K562 (cell line): Measurements from ENCODE around the gene CDKN1C. TPM values are rescaled to one million over a fixed set of nuclear protein-coding genes. Genes with fewer than 3 reads are reported as not detected.

ENCODE experiments used
- ATF4 ChIP-seq: fragments of 450-650 bp; formaldehyde crosslinking; IDR thresholded peaks from 2 replicates; pipeline ENCODE4 v1.4.0; 2022; ENCODE audit warnings: mild to moderate bottlenecking, moderate library complexity
- GTF3C2 ChIP-seq: IDR thresholded peaks from 3 replicates; pipeline ENCODE4 v1.6.1; 2011; ENCODE audit warnings: borderline replicate concordance, mild to moderate bottlenecking, moderate library complexity; ENCODE audit not compliant: insufficient read length; ENCODE audit errors: extremely low read depth
- MAFG ChIP-seq: fragments of 450-650 bp; conservative IDR thresholded peaks from 2 replicates; pipeline ENCODE4 v1.6.1; 2016; ENCODE audit warnings: missing genetic modification characterization, missing compliant biosample characterization
- MCM2 ChIP-seq: fragments of 450-650 bp; IDR thresholded peaks from 2 replicates; pipeline ENCODE4 v1.6.1; 2017; ENCODE audit warnings: low read depth, mild to moderate bottlenecking
- MTA1 ChIP-seq: fragments of 450-650 bp; IDR thresholded peaks from 2 replicates; pipeline ENCODE4 v1.6.1; 2017; ENCODE audit warnings: borderline replicate concordance
- NFATC3 ChIP-seq: fragments of 450-650 bp; IDR thresholded peaks from 2 replicates; pipeline ENCODE4 v1.6.1; 2017; ENCODE audit warnings: mild to moderate bottlenecking
- PHF8 ChIP-seq: fragments of 200-600 bp; sonication (generic); IDR thresholded peaks from 2 replicates; pipeline ENCODE4 v1.6.1; 2012; ENCODE audit warnings: mixed run types, mild to moderate bottlenecking, inconsistent platforms, low read length, moderate library complexity, borderline replicate concordance
- PPARD ChIP-seq: fragments of 250-450 bp; sonication (Bioruptor Pico); IDR thresholded peaks from 2 replicates; pipeline ENCODE4 v1.8.0; 2022; ENCODE audit warnings: inconsistent platforms, mild to moderate bottlenecking, moderate library complexity
- RBBP5 ChIP-seq: fragments of 200-600 bp; sonication (generic); IDR thresholded peaks from 2 replicates; pipeline ENCODE4 v1.6.1; 2012; ENCODE audit warnings: borderline replicate concordance, mild to moderate bottlenecking, low read length, control low read depth, inconsistent platforms; ENCODE audit not compliant: insufficient read depth, poor library complexity, severe bottlenecking
- RBM15 ChIP-seq: fragments of 200-400 bp; formaldehyde crosslinking; IDR thresholded peaks from 2 replicates; pipeline ENCODE4 v1.6.1; 2018; ENCODE audit warnings: mild to moderate bottlenecking, low read length, moderate library complexity; ENCODE audit not compliant: insufficient read depth
- SMAD1 ChIP-seq: fragments of 150-350 bp; IDR thresholded peaks from 2 replicates; pipeline ENCODE4 v1.6.1; 2014; ENCODE audit warnings: low read length, low read depth; ENCODE audit not compliant: partially characterized antibody
- SPI1 ChIP-seq: IDR thresholded peaks from 2 replicates; pipeline ENCODE4 v1.6.1; 2011; ENCODE audit warnings: low read depth, low read length, control low read depth, borderline replicate concordance
- STAT5B ChIP-seq: fragments of 250-450 bp; sonication (Bioruptor Pico); IDR thresholded peaks from 2 replicates; pipeline ENCODE4 v1.8.0; 2021; ENCODE audit warnings: mild to moderate bottlenecking, inconsistent platforms
- ZKSCAN1 ChIP-seq: fragments of 150-350 bp; IDR thresholded peaks from 2 replicates; pipeline ENCODE4 v1.6.1; 2016; ENCODE audit warnings: low read depth, low read length
- ZNF280B ChIP-seq: fragments of 250-450 bp; sonication (Bioruptor Pico); IDR thresholded peaks from 2 replicates; pipeline ENCODE4 v1.5.1; 2021; ENCODE audit warnings: mild to moderate bottlenecking
- ZNF384 ChIP-seq: IDR thresholded peaks from 2 replicates; pipeline ENCODE4 v1.6.1; 2012; ENCODE audit warnings: low read depth, low read length, improper control_type of control experiment
- ZNF717 ChIP-seq: fragments of 250-450 bp; sonication (Bioruptor Pico); IDR thresholded peaks from 2 replicates; pipeline ENCODE4 v1.5.0; 2021
- ZNF780A ChIP-seq: fragments of 250-450 bp; sonication (Bioruptor Pico); IDR thresholded peaks from 2 replicates; pipeline ENCODE4 v1.5.0; 2021; ENCODE audit warnings: mild to moderate bottlenecking
- polyA plus RNA-seq, 8 experiments: library from polyadenylated mRNA; depleted of rRNA in 4 of 8; stranded (reverse) in 5 of 8; unstranded in 3 of 8; fragments of >200 nt; fragmentation: Nextera tagmentation in 2 of 8; fragmentation: Illumina TruSeq in 1 of 8; extraction: Ambion mirVana in 2 of 8; extraction: Trizol in 1 of 8; gene quantifications; 2 replicates each; pipeline versions ENCODE4 v1.2.1 to v1.2.3, GENCODE V29; 2011 to 2014; ENCODE audit warnings: inconsistent platforms in 1 of 8, missing spikeins in 1 of 8
- total RNA-seq, 7 experiments: library from RNA; depleted of rRNA in 6 of 7; stranded (reverse); fragments of >200 nt in 6 of 7; fragmentation: Illumina TruSeq in 2 of 7; extraction: Trizol in 2 of 7; gene quantifications; 2 replicates each; pipeline versions ENCODE4 v1.2.1 to v1.2.3, GENCODE V29; 2011 to 2021; ENCODE audit warnings: low replicate concordance in 1 of 7
- TF ChIP-seq, protein P1 (sequence below): fragments of 250-450 bp; sonication (Bioruptor Pico); IDR thresholded peaks from 2 replicates; pipeline ENCODE4 v1.5.0; 2020; ENCODE audit warnings: mild to moderate bottlenecking
- TF ChIP-seq, protein P2 (sequence below): IDR thresholded peaks from 2 replicates; pipeline ENCODE4 v1.6.1; 2016; ENCODE audit warnings: missing genetic modification characterization, missing compliant biosample characterization

The CDKN1C gene
- total and polyA plus RNA-seq, 9 of the 15 experiments (the other 6 are each of a cell fraction or from before 2014, with no cell fraction given) = 2.8 to 21.1 (median 9.3) TPM

- TF ChIP-seq STAT5B (CRISPR knock-in tag) = no peak
- peak; percentile 93 for TF ChIP-seq ZKSCAN1
- TF ChIP-seq, protein P1, sequence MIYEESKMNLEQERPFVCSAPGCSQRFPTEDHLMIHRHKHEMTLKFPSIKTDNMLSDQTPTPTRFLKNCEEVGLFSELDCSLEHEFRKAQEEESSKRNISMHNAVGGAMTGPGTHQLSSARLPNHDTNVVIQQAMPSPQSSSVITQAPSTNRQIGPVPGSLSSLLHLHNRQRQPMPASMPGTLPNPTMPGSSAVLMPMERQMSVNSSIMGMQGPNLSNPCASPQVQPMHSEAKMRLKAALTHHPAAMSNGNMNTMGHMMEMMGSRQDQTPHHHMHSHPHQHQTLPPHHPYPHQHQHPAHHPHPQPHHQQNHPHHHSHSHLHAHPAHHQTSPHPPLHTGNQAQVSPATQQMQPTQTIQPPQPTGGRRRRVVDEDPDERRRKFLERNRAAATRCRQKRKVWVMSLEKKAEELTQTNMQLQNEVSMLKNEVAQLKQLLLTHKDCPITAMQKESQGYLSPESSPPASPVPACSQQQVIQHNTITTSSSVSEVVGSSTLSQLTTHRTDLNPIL (CRISPR knock-in tag) = 0 out of 2 replicates have a peak, but pooled peaks have one; percentile 41
- no peak for TF ChIP-seq GTF3C2
- TF ChIP-seq RBM15 = no peak
- no peak for TF ChIP-seq SPI1
- no peak for TF ChIP-seq ZNF280B (CRISPR knock-in tag)
- no peak for TF ChIP-seq ZNF384
- no peak for TF ChIP-seq RBBP5
- peak; percentile 70 for TF ChIP-seq ATF4
- no peak for TF ChIP-seq ZNF780A (CRISPR knock-in tag)
- TF ChIP-seq, protein P2, sequence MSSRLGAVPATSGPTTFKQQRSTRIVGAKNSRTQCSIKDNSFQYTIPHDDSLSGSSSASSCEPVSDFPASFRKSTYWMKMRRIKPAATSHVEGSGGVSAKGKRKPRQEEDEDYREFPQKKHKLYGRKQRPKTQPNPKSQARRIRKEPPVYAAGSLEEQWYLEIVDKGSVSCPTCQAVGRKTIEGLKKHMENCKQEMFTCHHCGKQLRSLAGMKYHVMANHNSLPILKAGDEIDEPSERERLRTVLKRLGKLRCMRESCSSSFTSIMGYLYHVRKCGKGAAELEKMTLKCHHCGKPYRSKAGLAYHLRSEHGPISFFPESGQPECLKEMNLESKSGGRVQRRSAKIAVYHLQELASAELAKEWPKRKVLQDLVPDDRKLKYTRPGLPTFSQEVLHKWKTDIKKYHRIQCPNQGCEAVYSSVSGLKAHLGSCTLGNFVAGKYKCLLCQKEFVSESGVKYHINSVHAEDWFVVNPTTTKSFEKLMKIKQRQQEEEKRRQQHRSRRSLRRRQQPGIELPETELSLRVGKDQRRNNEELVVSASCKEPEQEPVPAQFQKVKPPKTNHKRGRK (tag) = no peak
- TF ChIP-seq MCM2 = no peak
- no peak for TF ChIP-seq PPARD
- no peak; the same call in 1 of the 2 replicates for TF ChIP-seq PHF8
- TF ChIP-seq MTA1 = no peak
- no peak for TF ChIP-seq NFATC3
- no peak for TF ChIP-seq ZNF717 (CRISPR knock-in tag)
- no peak for TF ChIP-seq MAFG (tag)
- no peak for TF ChIP-seq SMAD1
Observed at GRCh38 chr11:2898366-2899079, 12.9 kb upstream of the CDKN1C start (continued).
